ENCODE results near the gene LMBR1L. TPM values are rescaled to one million over a fixed set of nuclear protein-coding genes. Genes with fewer than 3 reads are reported as not detected.
"Not testable (repeated sequence)": the region's sequence is repeated elsewhere in the genome, so short reads cannot be mapped to it uniquely, and the experiment has no call there.

Gene LMBR1L
- total RNA-seq, 1 donor from 2014 or later: 160 TPM

GRCh38 chr12:49068879-49069506, 41.7 kb downstream of the LMBR1L start:
- peak overlapping the region; percentile 92 for H3K27ac Mint-ChIP-seq
- DNase-seq (ENCODE audit: low spot score in 2 of 2, unreplicated experiment in 2 of 2): no peak
- peaks cover 15% of the 10 kb centered on the region for H3K4me1 Mint-ChIP-seq
- H3K4me3 Mint-ChIP-seq: peak overlapping the region; percentile 93
- peaks cover 12% of the 10 kb centered on the region for H3K27me3 Mint-ChIP-seq (ENCODE audit: low read depth)
- no peaks in the 10 kb centered on the region for H3K9me3 Mint-ChIP-seq
- TF ChIP-seq CTCF (IDR thresholded peaks at IDR 0.05; ENCODE audit: unreplicated experiment): no peak
- no peaks in the 10 kb centered on the region for H3K36me3 Mint-ChIP-seq

GRCh38 chr12:49066120-49066519, 44.5 kb downstream of the LMBR1L start:
- TF ChIP-seq CTCF (IDR thresholded peaks at IDR 0.05; ENCODE audit: unreplicated experiment): no peak
- H3K36me3 Mint-ChIP-seq: no peaks in the 10 kb centered on the region
- H3K27me3 Mint-ChIP-seq (ENCODE audit: low read depth): peaks cover 12% of the 10 kb centered on the region
- peaks cover 20% of the 10 kb centered on the region for H3K4me1 Mint-ChIP-seq
- no peak overlapping the region for H3K4me3 Mint-ChIP-seq
- H3K9me3 Mint-ChIP-seq: no peaks in the 10 kb centered on the region
- H3K27ac Mint-ChIP-seq: no peak overlapping the region
- no peak for DNase-seq (ENCODE audit: low spot score in 2 of 2, unreplicated experiment in 2 of 2)

- TF ChIP-seq CTCF (IDR thresholded peaks at IDR 0.05; ENCODE audit: unreplicated experiment): no peak
- H3K9me3 Mint-ChIP-seq: no peaks in the 10 kb centered on the region
- no peak for DNase-seq (ENCODE audit: low spot score in 2 of 2, unreplicated experiment in 2 of 2)
- H3K4me3 Mint-ChIP-seq: no peak overlapping the region
- no peak overlapping the region for H3K27ac Mint-ChIP-seq
- no peaks in the 10 kb centered on the region for H3K36me3 Mint-ChIP-seq
- H3K27me3 Mint-ChIP-seq (ENCODE audit: low read depth): peaks cover 12% of the 10 kb centered on the region
- H3K4me1 Mint-ChIP-seq: peaks cover 17% of the 10 kb centered on the region
Observed at GRCh38 chr12:49064767-49065152, 45.9 kb downstream of the LMBR1L start.

- Mint-ChIP-seq H3K4me1 (peaks cover 33% of the 10 kb centered on the region), H3K4me3 (peak overlapping the region; percentile 95)
- not testable (repeated sequence) for H3K36me3 Mint-ChIP-seq; DNase-seq (ENCODE audit: low spot score in 2 of 2, unreplicated experiment in 2 of 2); H3K27ac Mint-ChIP-seq; H3K9me3 Mint-ChIP-seq; H3K27me3 Mint-ChIP-seq (ENCODE audit: low read depth)
Observed at GRCh38 chr12:49061916-49062315, 48.7 kb downstream of the LMBR1L start.

GRCh38 chr12:49061157-49061650, 49.4 kb downstream of the LMBR1L start:
- H3K9me3 Mint-ChIP-seq: no peaks in the 10 kb centered on the region
- TF ChIP-seq CTCF (IDR thresholded peaks at IDR 0.05; ENCODE audit: unreplicated experiment): no peak
- H3K4me3 Mint-ChIP-seq: peak overlapping the region; percentile 95
- no peaks in the 10 kb centered on the region for H3K36me3 Mint-ChIP-seq
- H3K27me3 Mint-ChIP-seq (ENCODE audit: low read depth): no peaks in the 10 kb centered on the region
- H3K27ac Mint-ChIP-seq: peak overlapping the region; percentile 98
- H3K4me1 Mint-ChIP-seq: peaks cover 40% of the 10 kb centered on the region
- no peak for DNase-seq (ENCODE audit: low spot score in 2 of 2, unreplicated experiment in 2 of 2)

GRCh38 chr12:49060237-49061156, 50.1 kb downstream of the LMBR1L start, which contains the start of gene KMT2D:
Gene KMT2D, minus strand, starts transcription at chr12:49060794. Its CDS starts 5,470 bp downstream, at chr12:49055324.
- peak within 1 kb of the TSS; percentile 96 for H3K4me3 Mint-ChIP-seq
- H3K27ac Mint-ChIP-seq: peak within 1 kb of the TSS; percentile 98
- H3K27me3 Mint-ChIP-seq (ENCODE audit: low read depth): no peaks in the 10 kb centered on the region
- TF ChIP-seq CTCF (IDR thresholded peaks at IDR 0.05; ENCODE audit: unreplicated experiment): no peak
- peaks cover 47% of the 10 kb centered on the region for H3K4me1 Mint-ChIP-seq
- no peaks in the 10 kb centered on the region for H3K36me3 Mint-ChIP-seq
- peak; percentile 90 to 91 for DNase-seq (ENCODE audit: low spot score in 2 of 2, unreplicated experiment in 2 of 2)
- H3K9me3 Mint-ChIP-seq: no peaks in the 10 kb centered on the region

All from mesothelial cell of epicardium (in vitro differentiated cells).